HEK293 (cell line): ENCODE data around the gene CCDC69.

Experiments used
- CTCF ChIA-PET: fragments of 350-600 bp; formaldehyde crosslinking; extraction: SDS; loops from one replicate; lab custom pipeline; 2021; ENCODE audit warnings: antibody characterized with exemption; lab: Yijun Ruan, JAX
- POLR2A ChIA-PET: fragments of 300-600 bp; formaldehyde crosslinking; extraction: SDS; loops from one replicate; lab custom pipeline; 2020; ENCODE audit warnings: antibody characterized with exemption, inconsistent platforms; lab: Yijun Ruan, JAX
- H3K27ac ChIP-seq: fragments of 200-500 bp; sonication (Bioruptor generic); 2 replicates; pipeline ENCODE4 v1.5.1; 2014; ENCODE audit warnings: low read depth, low read length, control low read depth, inconsistent platforms; ENCODE audit errors: extremely low read depth
- H3K36me3 ChIP-seq, 2 experiments: fragments of 200-500 bp in 1 of 2; sonication (Bioruptor generic) in 1 of 2; 1 replicate in 1 of 2; 2 replicates in 1 of 2; pipeline ENCODE4 v1.5.1; 2014 to 2017; ENCODE audit warnings: inconsistent platforms in 2 of 2, low read length in 2 of 2; ENCODE audit not compliant: control insufficient read depth in 2 of 2, insufficient read depth in 1 of 2
- H3K4me1 ChIP-seq: fragments of 200-500 bp; sonication (Bioruptor generic); 2 replicates; pipeline ENCODE4 v1.5.1; 2014; ENCODE audit warnings: mild to moderate bottlenecking, low read length, inconsistent platforms; ENCODE audit not compliant: control insufficient read depth, insufficient read depth
- H3K4me3 ChIP-seq: 2 replicates; pipeline ENCODE4 v1.5.1; 2011; ENCODE audit warnings: low read depth, mild to moderate bottlenecking, control low read depth, low read length, moderate library complexity
- H3K9me3 ChIP-seq: fragments of 200-500 bp; sonication (Bioruptor generic); 2 replicates; pipeline ENCODE4 v1.5.1; 2014; ENCODE audit warnings: low read depth, low read length, inconsistent platforms; ENCODE audit not compliant: control insufficient read depth, insufficient read depth
- FEZF1 ChIP-seq: fragments of 450-650 bp; formaldehyde crosslinking; IDR thresholded peaks from 2 replicates; pipeline ENCODE4 v1.5.1; 2016; ENCODE audit warnings: missing biosample characterization, missing genetic modification characterization
- SCRT2 ChIP-seq: fragments of 450-650 bp; formaldehyde crosslinking; IDR thresholded peaks from 2 replicates; pipeline ENCODE4 v1.5.1; 2016; ENCODE audit warnings: missing biosample characterization, missing genetic modification characterization
- TCF7L2 ChIP-seq: IDR thresholded peaks from 2 replicates; pipeline ENCODE4 v1.6.1; 2011; ENCODE audit warnings: low read depth, mild to moderate bottlenecking, inconsistent platforms, low read length, moderate library complexity, borderline replicate concordance
- ZBTB8A ChIP-seq: fragments of 450-650 bp; formaldehyde crosslinking; IDR thresholded peaks from 2 replicates; pipeline ENCODE4 v1.5.1; 2016; ENCODE audit warnings: missing biosample characterization, missing genetic modification characterization
- ZNF10 ChIP-seq: fragments of 450-650 bp; formaldehyde crosslinking; IDR thresholded peaks from 2 replicates; pipeline ENCODE4 v1.5.1; 2017; ENCODE audit warnings: missing biosample characterization, missing genetic modification characterization
- ZNF155 ChIP-seq: fragments of 450-650 bp; formaldehyde crosslinking; IDR thresholded peaks from 2 replicates; pipeline ENCODE4 v1.5.1; 2016; ENCODE audit warnings: missing biosample characterization, missing genetic modification characterization
- ZNF169 ChIP-seq: fragments of 450-650 bp; formaldehyde crosslinking; IDR thresholded peaks from 2 replicates; pipeline ENCODE4 v1.5.1; 2016; ENCODE audit warnings: missing biosample characterization, missing genetic modification characterization
- ZNF391 ChIP-seq: fragments of 450-650 bp; formaldehyde crosslinking; IDR thresholded peaks from 2 replicates; pipeline ENCODE4 v1.5.1; 2016; ENCODE audit warnings: low read depth, missing biosample characterization, missing genetic modification characterization, borderline replicate concordance
- ZNF394 ChIP-seq: fragments of 450-650 bp; formaldehyde crosslinking; IDR thresholded peaks from 2 replicates; pipeline ENCODE4 v1.5.1; 2016; ENCODE audit warnings: missing biosample characterization, missing genetic modification characterization, mild to moderate bottlenecking, moderate library complexity, borderline replicate concordance
- ZNF561 ChIP-seq: fragments of 450-650 bp; IDR thresholded peaks from 2 replicates; pipeline ENCODE4 v1.5.1; 2018; ENCODE audit warnings: missing biosample characterization, missing genetic modification characterization, borderline replicate concordance
- ZNF629 ChIP-seq: fragments of 450-650 bp; formaldehyde crosslinking; IDR thresholded peaks from 2 replicates; pipeline ENCODE4 v1.5.1; 2017; ENCODE audit warnings: missing biosample characterization, missing genetic modification characterization
- ZNF670 ChIP-seq: fragments of 450-650 bp; formaldehyde crosslinking; IDR thresholded peaks from 2 replicates; pipeline ENCODE4 v1.5.1; 2016; ENCODE audit warnings: missing biosample characterization, missing genetic modification characterization, low read depth
- ZNF747 ChIP-seq: fragments of 450-650 bp; formaldehyde crosslinking; IDR thresholded peaks from 2 replicates; pipeline ENCODE4 v1.5.1; 2016; ENCODE audit warnings: missing biosample characterization, missing genetic modification characterization
- ZNF843 ChIP-seq: fragments of 450-650 bp; formaldehyde crosslinking; IDR thresholded peaks from 2 replicates; pipeline ENCODE4 v1.5.1; 2016; ENCODE audit warnings: missing biosample characterization, missing genetic modification characterization
- TF ChIP-seq, protein P1 (sequence below): fragments of 450-650 bp; formaldehyde crosslinking; conservative IDR thresholded peaks from 2 replicates; pipeline ENCODE4 v1.5.1; 2016; ENCODE audit warnings: low read depth, missing biosample characterization, missing genetic modification characterization
- TF ChIP-seq, protein P2 (sequence below): fragments of 450-650 bp; formaldehyde crosslinking; IDR thresholded peaks from 2 replicates; pipeline ENCODE4 v1.5.1; 2016; ENCODE audit warnings: missing biosample characterization, missing genetic modification characterization
- TF ChIP-seq, protein P3 (sequence below): fragments of 450-650 bp; formaldehyde crosslinking; optimal IDR thresholded peaks from 2 replicates; pipeline ENCODE3; 2016; ENCODE audit warnings: missing biosample characterization, mild to moderate bottlenecking, missing genetic modification characterization
- TF ChIP-seq, protein P4 (sequence below): sonication (generic); formaldehyde crosslinking; IDR thresholded peaks from 2 replicates; pipeline ENCODE4 v1.8.1; 2022; ENCODE audit warnings: mild to moderate bottlenecking, moderate library complexity, missing genetic modification reagents
- TF ChIP-seq, protein P5 (sequence below): fragments of 450-650 bp; formaldehyde crosslinking; IDR thresholded peaks from 2 replicates; pipeline ENCODE4 v1.5.1; 2016; ENCODE audit warnings: missing biosample characterization, missing genetic modification characterization
- TF ChIP-seq, protein P6 (sequence below): fragments of 450-650 bp; IDR thresholded peaks from 2 replicates; pipeline ENCODE4 v1.5.1; 2018; ENCODE audit warnings: missing biosample characterization, mild to moderate bottlenecking, missing genetic modification characterization
- TF ChIP-seq, protein P7 (sequence below): fragments of 450-650 bp; formaldehyde crosslinking; IDR thresholded peaks from 2 replicates; pipeline ENCODE4 v1.5.1; 2017; ENCODE audit warnings: missing biosample characterization, missing genetic modification characterization

The CCDC69 gene

DNA sequence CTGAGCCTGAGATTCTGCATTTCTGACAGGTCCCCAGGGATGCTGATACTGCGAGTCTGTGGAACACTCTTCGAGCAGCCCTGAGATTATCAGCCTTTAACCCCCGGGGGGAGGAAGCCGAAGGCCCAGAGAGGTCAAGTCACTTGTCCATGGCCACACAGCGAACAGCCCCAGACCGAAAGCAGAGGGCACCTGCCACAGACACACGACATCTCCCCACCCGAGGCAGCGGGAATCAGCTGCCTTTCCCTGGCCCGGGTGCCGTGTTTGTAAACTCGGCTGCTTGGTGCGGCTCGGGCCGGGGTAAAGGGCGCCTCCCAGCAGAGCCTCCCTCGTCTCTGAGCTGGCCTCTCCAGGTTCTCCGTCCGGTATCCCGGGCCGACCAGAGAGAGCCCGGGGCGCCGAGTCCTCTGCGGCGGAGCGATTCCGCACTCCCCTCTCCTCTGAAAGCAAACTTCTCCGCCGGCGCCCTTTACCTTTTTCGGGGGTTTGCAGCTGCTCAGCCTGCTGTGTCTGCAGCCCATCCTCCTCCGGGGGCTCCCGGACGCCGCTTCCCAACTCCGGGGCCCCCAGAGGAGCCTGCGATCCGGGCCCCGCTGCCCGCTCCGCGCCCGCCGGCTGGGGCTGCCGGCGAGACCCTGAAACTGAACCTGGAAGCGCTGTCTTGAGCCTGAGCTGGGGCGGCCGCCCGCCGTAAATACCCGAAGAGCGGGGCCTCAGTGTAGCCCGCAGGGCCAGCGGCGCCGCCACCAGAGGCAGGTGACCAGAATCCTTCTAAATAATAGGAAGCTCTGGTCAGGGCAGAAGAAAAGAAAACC, at the start of gene CCDC69 (continued):
- TF ChIP-seq, protein P1, sequence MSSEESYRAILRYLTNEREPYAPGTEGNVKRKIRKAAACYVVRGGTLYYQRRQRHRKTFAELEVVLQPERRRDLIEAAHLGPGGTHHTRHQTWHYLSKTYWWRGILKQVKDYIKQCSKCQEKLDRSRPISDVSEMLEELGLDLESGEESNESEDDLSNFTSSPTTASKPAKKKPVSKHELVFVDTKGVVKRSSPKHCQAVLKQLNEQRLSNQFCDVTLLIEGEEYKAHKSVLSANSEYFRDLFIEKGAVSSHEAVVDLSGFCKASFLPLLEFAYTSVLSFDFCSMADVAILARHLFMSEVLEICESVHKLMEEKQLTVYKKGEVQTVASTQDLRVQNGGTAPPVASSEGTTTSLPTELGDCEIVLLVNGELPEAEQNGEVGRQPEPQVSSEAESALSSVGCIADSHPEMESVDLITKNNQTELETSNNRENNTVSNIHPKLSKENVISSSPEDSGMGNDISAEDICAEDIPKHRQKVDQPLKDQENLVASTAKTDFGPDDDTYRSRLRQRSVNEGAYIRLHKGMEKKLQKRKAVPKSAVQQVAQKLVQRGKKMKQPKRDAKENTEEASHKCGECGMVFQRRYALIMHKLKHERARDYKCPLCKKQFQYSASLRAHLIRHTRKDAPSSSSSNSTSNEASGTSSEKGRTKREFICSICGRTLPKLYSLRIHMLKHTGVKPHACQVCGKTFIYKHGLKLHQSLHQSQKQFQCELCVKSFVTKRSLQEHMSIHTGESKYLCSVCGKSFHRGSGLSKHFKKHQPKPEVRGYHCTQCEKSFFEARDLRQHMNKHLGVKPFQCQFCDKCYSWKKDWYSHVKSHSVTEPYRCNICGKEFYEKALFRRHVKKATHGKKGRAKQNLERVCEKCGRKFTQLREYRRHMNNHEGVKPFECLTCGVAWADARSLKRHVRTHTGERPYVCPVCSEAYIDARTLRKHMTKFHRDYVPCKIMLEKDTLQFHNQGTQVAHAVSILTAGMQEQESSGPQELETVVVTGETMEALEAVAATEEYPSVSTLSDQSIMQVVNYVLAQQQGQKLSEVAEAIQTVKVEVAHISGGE: peak; percentile 21; the same call in 1 of the 2 replicates
- TF ChIP-seq, protein P2, sequence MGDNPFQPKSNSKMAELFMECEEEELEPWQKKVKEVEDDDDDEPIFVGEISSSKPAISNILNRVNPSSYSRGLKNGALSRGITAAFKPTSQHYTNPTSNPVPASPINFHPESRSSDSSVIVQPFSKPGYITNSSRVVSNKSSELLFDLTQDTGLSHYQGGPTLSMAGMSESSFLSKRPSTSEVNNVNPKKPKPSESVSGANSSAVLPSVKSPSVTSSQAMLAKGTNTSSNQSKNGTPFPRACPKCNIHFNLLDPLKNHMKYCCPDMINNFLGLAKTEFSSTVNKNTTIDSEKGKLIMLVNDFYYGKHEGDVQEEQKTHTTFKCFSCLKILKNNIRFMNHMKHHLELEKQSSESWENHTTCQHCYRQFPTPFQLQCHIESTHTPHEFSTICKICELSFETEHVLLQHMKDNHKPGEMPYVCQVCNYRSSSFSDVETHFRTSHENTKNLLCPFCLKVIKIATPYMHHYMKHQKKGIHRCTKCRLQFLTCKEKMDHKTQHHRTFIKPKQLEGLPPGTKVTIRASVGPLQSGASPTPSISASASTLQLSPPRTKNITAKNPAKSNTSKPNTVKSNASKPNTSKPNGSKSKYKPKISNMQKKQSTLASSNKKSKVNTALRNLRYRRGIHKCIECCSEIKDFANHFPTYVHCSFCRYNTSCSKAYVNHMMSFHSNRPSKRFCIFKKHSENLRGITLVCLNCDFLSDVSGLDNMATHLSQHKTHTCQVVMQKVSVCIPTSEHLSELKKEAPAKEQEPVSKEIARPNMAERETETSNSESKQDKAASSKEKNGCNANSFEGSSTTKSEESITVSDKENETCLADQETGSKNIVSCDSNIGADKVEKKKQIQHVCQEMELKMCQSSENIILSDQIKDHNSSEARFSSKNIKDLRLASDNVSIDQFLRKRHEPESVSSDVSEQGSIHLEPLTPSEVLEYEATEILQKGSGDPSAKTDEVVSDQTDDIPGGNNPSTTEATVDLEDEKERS (tag by site-specific recombination): peak; percentile 50; the same call in 1 of the 2 replicates
- TF ChIP-seq, protein P3, sequence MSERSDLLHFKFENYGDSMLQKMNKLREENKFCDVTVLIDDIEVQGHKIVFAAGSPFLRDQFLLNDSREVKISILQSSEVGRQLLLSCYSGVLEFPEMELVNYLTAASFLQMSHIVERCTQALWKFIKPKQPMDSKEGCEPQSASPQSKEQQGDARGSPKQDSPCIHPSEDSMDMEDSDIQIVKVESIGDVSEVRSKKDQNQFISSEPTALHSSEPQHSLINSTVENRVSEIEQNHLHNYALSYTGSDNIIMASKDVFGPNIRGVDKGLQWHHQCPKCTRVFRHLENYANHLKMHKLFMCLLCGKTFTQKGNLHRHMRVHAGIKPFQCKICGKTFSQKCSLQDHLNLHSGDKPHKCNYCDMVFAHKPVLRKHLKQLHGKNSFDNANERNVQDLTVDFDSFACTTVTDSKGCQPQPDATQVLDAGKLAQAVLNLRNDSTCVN (tag by site-specific recombination): peak; percentile 28
- peak; percentile 9; the same call in 1 of the 2 replicates for TF ChIP-seq ZNF394 (tag by site-specific recombination)
- TF ChIP-seq, protein P4, sequence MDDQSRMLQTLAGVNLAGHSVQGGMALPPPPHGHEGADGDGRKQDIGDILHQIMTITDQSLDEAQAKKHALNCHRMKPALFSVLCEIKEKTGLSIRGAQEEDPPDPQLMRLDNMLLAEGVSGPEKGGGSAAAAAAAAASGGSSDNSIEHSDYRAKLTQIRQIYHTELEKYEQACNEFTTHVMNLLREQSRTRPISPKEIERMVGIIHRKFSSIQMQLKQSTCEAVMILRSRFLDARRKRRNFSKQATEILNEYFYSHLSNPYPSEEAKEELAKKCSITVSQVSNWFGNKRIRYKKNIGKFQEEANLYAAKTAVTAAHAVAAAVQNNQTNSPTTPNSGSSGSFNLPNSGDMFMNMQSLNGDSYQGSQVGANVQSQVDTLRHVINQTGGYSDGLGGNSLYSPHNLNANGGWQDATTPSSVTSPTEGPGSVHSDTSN (CRISPR knock-in tag): 0 out of 2 replicates have a peak, but pooled peaks have one; percentile 18
- TF ChIP-seq, protein P5, sequence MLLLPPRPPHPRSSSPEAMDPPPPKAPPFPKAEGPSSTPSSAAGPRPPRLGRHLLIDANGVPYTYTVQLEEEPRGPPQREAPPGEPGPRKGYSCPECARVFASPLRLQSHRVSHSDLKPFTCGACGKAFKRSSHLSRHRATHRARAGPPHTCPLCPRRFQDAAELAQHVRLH: peak; percentile 37; the same call in 1 of the 2 replicates
- no peak for TF ChIP-seq TCF7L2
- TF ChIP-seq ZNF629: no peak
- TF ChIP-seq, protein P6, sequence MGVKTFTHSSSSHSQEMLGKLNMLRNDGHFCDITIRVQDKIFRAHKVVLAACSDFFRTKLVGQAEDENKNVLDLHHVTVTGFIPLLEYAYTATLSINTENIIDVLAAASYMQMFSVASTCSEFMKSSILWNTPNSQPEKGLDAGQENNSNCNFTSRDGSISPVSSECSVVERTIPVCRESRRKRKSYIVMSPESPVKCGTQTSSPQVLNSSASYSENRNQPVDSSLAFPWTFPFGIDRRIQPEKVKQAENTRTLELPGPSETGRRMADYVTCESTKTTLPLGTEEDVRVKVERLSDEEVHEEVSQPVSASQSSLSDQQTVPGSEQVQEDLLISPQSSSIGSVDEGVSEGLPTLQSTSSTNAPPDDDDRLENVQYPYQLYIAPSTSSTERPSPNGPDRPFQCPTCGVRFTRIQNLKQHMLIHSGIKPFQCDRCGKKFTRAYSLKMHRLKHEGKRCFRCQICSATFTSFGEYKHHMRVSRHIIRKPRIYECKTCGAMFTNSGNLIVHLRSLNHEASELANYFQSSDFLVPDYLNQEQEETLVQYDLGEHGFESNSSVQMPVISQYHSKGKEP (tag by site-specific recombination): peak; percentile 8; the same call in 1 of the 2 replicates
- TF ChIP-seq SCRT2 (tag by site-specific recombination): peak; percentile 73; the same call in 1 of the 2 replicates
- no peak for TF ChIP-seq ZNF391 (tag by site-specific recombination)

DNA sequence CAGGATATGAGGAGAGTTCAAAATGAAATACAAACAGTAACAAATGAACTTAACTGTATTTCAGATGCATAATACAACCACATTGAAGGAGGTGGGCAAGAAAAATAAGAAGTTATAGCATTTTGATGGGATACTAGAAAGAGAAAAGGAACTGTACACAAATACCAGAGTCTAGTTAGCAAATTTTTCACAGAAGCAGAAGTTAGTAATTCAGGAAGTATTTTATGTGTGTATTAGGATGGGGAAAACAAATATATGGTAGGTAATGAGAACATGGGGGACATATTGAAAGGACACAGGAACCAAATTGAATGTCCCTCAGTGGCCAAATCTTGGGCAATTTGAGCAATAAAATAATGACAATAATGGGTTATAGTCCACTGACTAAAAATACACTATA, 47.4 kb upstream of the CCDC69 start:
- no peaks in the 10 kb centered on the region for H3K9me3 ChIP-seq
- H3K4me1 ChIP-seq: no peaks in the 10 kb centered on the region
- peaks cover 0 to 28% of the 10 kb centered on the region in 2 experiments for H3K36me3 ChIP-seq
- POLR2A ChIA-PET: no interaction called here
- H3K27ac ChIP-seq: no peak overlapping the region
- CTCF ChIA-PET: no interaction called here
- H3K4me3 ChIP-seq: no peak overlapping the region
- TF ChIP-seq ZNF155 (tag by site-specific recombination) (no peak), ZNF561 (tag by site-specific recombination) (no peak), ZNF843 (tag by site-specific recombination) (no peak), FEZF1 (tag by site-specific recombination) (no peak), ZNF169 (no peak), ZNF629 (no peak), ZNF670 (tag by site-specific recombination) (no peak), ZNF10 (tag by site-specific recombination) (no peak), ZBTB8A (no peak), ZNF747 (tag by site-specific recombination) (no peak)
- TF ChIP-seq, protein P3 (tag by site-specific recombination): no peak
- TF ChIP-seq, protein P7, sequence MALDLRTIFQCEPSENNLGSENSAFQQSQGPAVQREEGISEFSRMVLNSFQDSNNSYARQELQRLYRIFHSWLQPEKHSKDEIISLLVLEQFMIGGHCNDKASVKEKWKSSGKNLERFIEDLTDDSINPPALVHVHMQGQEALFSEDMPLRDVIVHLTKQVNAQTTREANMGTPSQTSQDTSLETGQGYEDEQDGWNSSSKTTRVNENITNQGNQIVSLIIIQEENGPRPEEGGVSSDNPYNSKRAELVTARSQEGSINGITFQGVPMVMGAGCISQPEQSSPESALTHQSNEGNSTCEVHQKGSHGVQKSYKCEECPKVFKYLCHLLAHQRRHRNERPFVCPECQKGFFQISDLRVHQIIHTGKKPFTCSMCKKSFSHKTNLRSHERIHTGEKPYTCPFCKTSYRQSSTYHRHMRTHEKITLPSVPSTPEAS (tag by site-specific recombination): no peak
